ENCODE measurements around the gene PATJ. TPM values are rescaled to one million over a fixed set of nuclear protein-coding genes. Genes with fewer than 3 reads are reported as not detected.

The PATJ gene
- total RNA-seq, 1 donor from 2014 or later: 25.3 TPM

GRCh38 chr1:62052946-62053345 lies 310.7 kb downstream of the PATJ start:
- DNase-seq (ENCODE audit: low spot score): no peak

GRCh38 chr1:62054188-62054587 lies 311.9 kb downstream of the PATJ start:
- no peak for DNase-seq (ENCODE audit: low spot score)

GRCh38 chr1:62057230-62057629 lies 314.9 kb downstream of the PATJ start:
- no peak for DNase-seq (ENCODE audit: low spot score)

GRCh38 chr1:62057641-62058290 lies 315.5 kb downstream of the PATJ start:
- no peak for DNase-seq (ENCODE audit: low spot score)

GRCh38 chr1:62058956-62059355 lies 316.7 kb downstream of the PATJ start:
- no peak for DNase-seq (ENCODE audit: low spot score)

- no peak for DNase-seq (ENCODE audit: low spot score)
Observed at GRCh38 chr1:62062087-62062486, 319.8 kb downstream of the PATJ start.

GRCh38 chr1:62064829-62065407 lies 322.6 kb downstream of the PATJ start:
- DNase-seq (ENCODE audit: low spot score): no peak

GRCh38 chr1:62066713-62067112 lies 324.4 kb downstream of the PATJ start:
- DNase-seq (ENCODE audit: low spot score): no peak

GRCh38 chr1:62068416-62068843 lies 326.1 kb downstream of the PATJ start:
- peak; percentile 20 for DNase-seq (ENCODE audit: low spot score)

- DNase-seq (ENCODE audit: low spot score): peak; percentile 55
Observed at GRCh38 chr1:62068978-62069377, 326.7 kb downstream of the PATJ start.

GRCh38 chr1:62070384-62071011 lies 328.2 kb downstream of the PATJ start:
- no peak for DNase-seq (ENCODE audit: low spot score)

- DNase-seq (ENCODE audit: low spot score): no peak
Observed at GRCh38 chr1:62071695-62072094, 329.4 kb downstream of the PATJ start.

- DNase-seq (ENCODE audit: low spot score): peak; percentile 57
Observed at GRCh38 chr1:62076286-62076685, 334.0 kb downstream of the PATJ start.

- DNase-seq (ENCODE audit: low spot score): no peak
Observed at GRCh38 chr1:62077821-62078220, 335.5 kb downstream of the PATJ start.

GRCh38 chr1:62082456-62083363 lies 340.4 kb downstream of the PATJ start:
- peak; percentile 45 for DNase-seq (ENCODE audit: low spot score)

GRCh38 chr1:62084310-62084890 lies 342.1 kb downstream of the PATJ start:
- no peak for DNase-seq (ENCODE audit: low spot score)

- DNase-seq (ENCODE audit: low spot score): no peak
Observed at GRCh38 chr1:62088439-62088838, 346.2 kb downstream of the PATJ start.

- no peak for DNase-seq (ENCODE audit: low spot score)
Observed at GRCh38 chr1:62089570-62089969, 347.3 kb downstream of the PATJ start.

- no peak for DNase-seq (ENCODE audit: low spot score)
Observed at GRCh38 chr1:62090016-62090415, 347.7 kb downstream of the PATJ start.

- no peak for DNase-seq (ENCODE audit: low spot score)
Observed at GRCh38 chr1:62092110-62092509, 349.8 kb downstream of the PATJ start.

GRCh38 chr1:62093261-62093660 lies 351.0 kb downstream of the PATJ start:
- no peak for DNase-seq (ENCODE audit: low spot score)

- no peak for DNase-seq (ENCODE audit: low spot score)
Observed at GRCh38 chr1:62097464-62097863, 355.2 kb downstream of the PATJ start.
